OCI-LY3 (cell line): ENCODE measurements around the gene RAP1B.

Experiments
- H2AFZ ChIP-seq: fragments of 200-600, 300-600 bp; shearing (Covaris generic); 2 replicates; pipeline ENCODE4 v1.6.0; 2014; ENCODE audit warnings: antibody characterized with exemption, low read depth, low read length
- H3K27ac ChIP-seq: fragments of 200-600, 300-600 bp; sonication (generic); 2 replicates; pipeline ENCODE4 v1.5.1; 2014; ENCODE audit warnings: mild to moderate bottlenecking, low read length, moderate library complexity, mixed read lengths
- H3K27me3 ChIP-seq: fragments of 200-600, 300-600 bp; sonication (generic); 2 replicates; pipeline ENCODE4 v1.6.1; 2014; ENCODE audit warnings: low read depth, low read length, mixed read lengths
- H3K36me3 ChIP-seq: fragments of 200-600, 300-600 bp; sonication (generic); replicated peaks from 2 replicates; pipeline ENCODE3; 2014; ENCODE audit warnings: low read depth, low read length, mixed read lengths
- H3K4me1 ChIP-seq: fragments of 300-600, 200-600 bp; sonication (generic); 2 replicates; pipeline ENCODE4 v1.6.1; 2014; ENCODE audit warnings: low read length, mixed read lengths
- H3K4me2 ChIP-seq: fragments of 200-600, 300-600 bp; sonication (generic); 2 replicates; pipeline ENCODE4 v1.6.1; 2014; ENCODE audit warnings: low read length, mixed read lengths
- H3K4me3 ChIP-seq: fragments of 300-600, 200-600 bp; sonication (generic); 2 replicates; pipeline ENCODE4 v1.5.1; 2014; ENCODE audit warnings: antibody characterized with exemption, mild to moderate bottlenecking, low read length, moderate library complexity
- H3K79me2 ChIP-seq: fragments of 300-600, 200-600 bp; shearing (Covaris generic); 2 replicates; pipeline ENCODE4 v1.6.1; 2014; ENCODE audit warnings: mild to moderate bottlenecking, low read length, mixed read lengths
- H3K9ac ChIP-seq: fragments of 300-600, 200-600 bp; shearing (Covaris generic); 2 replicates; pipeline ENCODE4 v1.6.0; 2014; ENCODE audit warnings: mild to moderate bottlenecking, low read length, moderate library complexity
- H3K9me3 ChIP-seq: fragments of 200-600, 300-600 bp; shearing (Covaris generic); 2 replicates; pipeline ENCODE4 v1.6.1; 2014; ENCODE audit warnings: low read length, mixed read lengths; ENCODE audit not compliant: insufficient read depth
- H4K20me1 ChIP-seq: fragments of 200-600, 300-600 bp; sonication (generic); 2 replicates; pipeline ENCODE4 v1.6.1; 2016; ENCODE audit warnings: low read length, mixed read lengths; ENCODE audit not compliant: insufficient read depth
- CTCF ChIP-seq: fragments of 200-600, 300-600 bp; sonication (generic); IDR thresholded peaks from 2 replicates; pipeline ENCODE4 v1.5.1; 2014; ENCODE audit warnings: antibody characterized with exemption, low read length, low read depth
- EZH2phosphoT487 ChIP-seq: fragments of 200-600 bp; shearing (Covaris generic); IDR thresholded peaks from 2 replicates; pipeline ENCODE4 v1.6.1; 2018; ENCODE audit warnings: antibody characterized with exemption, mixed run types, low read depth

Gene RAP1B

GRCh38 chr12:68617160-68617926 lies 6.6 kb downstream of the RAP1B start:
- Histone ChIP-seq H3K36me3 (peaks cover 15% of the 10 kb centered on the region), H3K9me3 (no peaks in the 10 kb centered on the region), H2AFZ (no peak overlapping the region), H3K4me2 (no peak overlapping the region), H4K20me1 (peaks cover 97% of the 10 kb centered on the region), H3K4me1 (peaks cover 36% of the 10 kb centered on the region), H3K4me3 (no peak overlapping the region), H3K9ac (no peak overlapping the region), H3K79me2 (peaks cover 100% of the 10 kb centered on the region), H3K27ac (no peak overlapping the region), H3K27me3 (no peaks in the 10 kb centered on the region)
- TF ChIP-seq EZH2phosphoT487 (no peak), CTCF (no peak)

GRCh38 chr12:68619541-68619940 lies 8.8 kb downstream of the RAP1B start:
- peaks cover 25% of the 10 kb centered on the region for H3K4me1 ChIP-seq
- H3K9ac ChIP-seq: no peak overlapping the region
- no peaks in the 10 kb centered on the region for H3K9me3 ChIP-seq
- peaks cover 100% of the 10 kb centered on the region for H3K79me2 ChIP-seq
- H3K36me3 ChIP-seq: peaks cover 10% of the 10 kb centered on the region
- H3K27ac ChIP-seq: no peak overlapping the region
- H3K27me3 ChIP-seq: no peaks in the 10 kb centered on the region
- no peak overlapping the region for H3K4me2 ChIP-seq
- TF ChIP-seq CTCF (no peak), EZH2phosphoT487 (no peak)
- no peak overlapping the region for H2AFZ ChIP-seq
- H4K20me1 ChIP-seq: peaks cover 96% of the 10 kb centered on the region
- no peak overlapping the region for H3K4me3 ChIP-seq

- Histone ChIP-seq H3K4me2 (no peak overlapping the region), H3K9ac (no peak overlapping the region), H3K79me2 (peaks cover 100% of the 10 kb centered on the region), H2AFZ (no peak overlapping the region), H3K4me1 (peaks cover 21% of the 10 kb centered on the region), H4K20me1 (peaks cover 96% of the 10 kb centered on the region), H3K9me3 (no peaks in the 10 kb centered on the region), H3K27me3 (no peaks in the 10 kb centered on the region), H3K27ac (no peak overlapping the region), H3K36me3 (peaks cover 18% of the 10 kb centered on the region), H3K4me3 (no peak overlapping the region)
- TF ChIP-seq CTCF: no peak
- TF ChIP-seq EZH2phosphoT487: no peak
Observed at GRCh38 chr12:68620519-68621471, 10.1 kb downstream of the RAP1B start.

- Histone ChIP-seq H4K20me1 (peaks cover 98% of the 10 kb centered on the region), H3K27me3 (no peaks in the 10 kb centered on the region), H3K4me2 (no peak overlapping the region), H3K9me3 (no peaks in the 10 kb centered on the region), H3K9ac (no peak overlapping the region), H3K79me2 (peaks cover 100% of the 10 kb centered on the region), H2AFZ (no peak overlapping the region), H3K27ac (no peak overlapping the region), H3K4me1 (peaks cover 21% of the 10 kb centered on the region), H3K4me3 (no peak overlapping the region), H3K36me3 (peaks cover 26% of the 10 kb centered on the region)
- TF ChIP-seq CTCF (no peak), EZH2phosphoT487 (no peak)
Observed at GRCh38 chr12:68621472-68622081, 10.9 kb downstream of the RAP1B start.
